Mucosa of descending colon (tissue), 3 donors: ENCODE data around the gene LRP5. TPM values are rescaled to one million over a fixed set of nuclear protein-coding genes. Genes with fewer than 3 reads are reported as not detected.
"Not testable (repeated sequence)": the region's sequence is repeated elsewhere in the genome, so short reads cannot be mapped to it uniquely, and the experiment has no call there.

Experiments used
- ATAC-seq: fragments of 200-7000 bp; cut with Tn5 transposase; one replicate; pipeline ENCODE4 v1.9.1; 2020; ENCODE audit warnings: mild to moderate bottlenecking, moderate library complexity
- DNase-seq, 3 donors: peaks; one replicate each; pipeline ENCODE4 v3.0.0-alpha.2; 2020
- H3K36me3 ChIP-seq: fragments of 200-600 bp; one replicate; pipeline ENCODE4 v1.8.0; 2021; ENCODE audit warnings: low read depth, mild to moderate bottlenecking
- H3K4me1 ChIP-seq: fragments of 200-600 bp; one replicate; pipeline ENCODE4 v1.8.0; 2021; ENCODE audit warnings: low read depth, mild to moderate bottlenecking
- H3K4me3 ChIP-seq: fragments of 200-600 bp; one replicate; pipeline ENCODE4 v1.8.0; 2021; ENCODE audit warnings: mild to moderate bottlenecking
- H3K9me3 ChIP-seq: fragments of 200-600 bp; one replicate; pipeline ENCODE4 v1.8.0; 2021; ENCODE audit warnings: mild to moderate bottlenecking
- intact Hi-C, 2 donors: fragments of 100-400 bp; cut with DNase I in 1 of 2; cut with micrococcal nuclease in 1 of 2; formaldehyde crosslinking; loops; one replicate each; pipeline versions ENCODE4 v1.11.0 to v1.11.1; 2022; cut with DNase I, micrococcal nuclease
- total RNA-seq, 3 donors: library from RNA; stranded (reverse); fragmentation: NEBNext Ultra II Directional in 2 of 3; extraction: Animal tissue kit (Norgen Biotek cat#: 25700) in 2 of 3; gene quantifications; one replicate each; pipeline versions ENCODE4 v1.2.1 to v1.2.4, GENCODE V29; 2021 to 2023
- TF ChIP-seq, protein P1 (sequence below): fragments of 200-600 bp; IDR thresholded peaks from one replicate; pipeline ENCODE4 v1.8.0; 2022; ENCODE audit warnings: antibody characterized with exemption, mild to moderate bottlenecking
- donor health status: DM: no; HTN: no; CAD: no; lungs with moderate emphysema.
- donor health status: DM: no; HTN: no; CAD: no.
- donor health status: DM: no; HTN: yes; CAD: no.

Gene LRP5
- total RNA-seq, 3 donors from 2014 or later = 83.7 to 113 (median 103) TPM

DNA sequence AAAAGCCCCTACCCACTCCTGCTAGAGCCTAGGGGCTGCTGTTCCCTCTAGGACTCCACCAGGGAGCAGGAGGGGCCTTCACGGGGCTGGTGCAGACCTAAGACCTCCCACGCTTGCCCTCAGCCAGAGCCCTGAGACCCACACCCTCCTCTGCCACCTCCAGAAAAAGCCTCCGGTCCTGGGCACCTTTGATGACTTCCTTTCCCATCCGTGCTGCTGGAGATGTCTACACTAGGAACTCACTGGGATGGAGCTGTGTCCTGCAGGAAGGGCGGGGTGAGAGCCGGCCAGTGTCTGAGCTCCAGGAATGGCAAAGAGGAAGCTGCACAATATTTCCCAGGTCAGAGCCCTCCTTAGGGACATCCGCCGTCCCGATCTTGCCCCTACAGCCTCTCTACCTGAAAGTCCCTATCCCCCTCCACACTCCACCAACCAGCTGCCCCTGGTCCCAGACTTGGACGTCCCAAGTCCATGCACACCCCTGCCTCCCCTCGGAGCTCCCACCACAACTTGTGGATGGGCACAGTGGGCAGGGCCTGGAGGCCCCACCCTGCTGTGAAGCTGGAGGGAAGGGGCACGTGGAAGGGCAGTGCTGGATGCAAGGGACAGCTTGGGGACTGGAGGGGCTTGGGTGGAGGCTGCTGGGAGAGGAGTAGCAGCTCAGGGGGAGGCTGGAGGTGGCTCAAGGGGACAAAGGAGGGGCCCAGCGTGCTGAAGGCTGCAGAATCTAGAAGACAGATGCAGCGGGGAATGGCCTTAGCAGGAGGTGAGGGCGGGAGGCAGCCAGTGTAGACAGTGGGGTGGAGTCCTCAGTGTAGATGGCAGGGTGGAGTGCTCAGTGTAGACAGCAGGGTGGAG, 13.5 kb upstream of the LRP5 start:
- peaks cover 44% of the 10 kb centered on the region for H3K4me1 ChIP-seq
- peak; percentile 49 for ATAC-seq
- intact Hi-C loops = loop anchor here in 1 of 2 donors (5.0 kb wide), 1 partner anchor 42 kb away; no protein-coding TSS in a partner anchor
- no peaks in the 10 kb centered on the region for H3K36me3 ChIP-seq
- DNase-seq = peak in 2 of 3 donors; percentile 61 to 71
- TF ChIP-seq, protein P1, sequence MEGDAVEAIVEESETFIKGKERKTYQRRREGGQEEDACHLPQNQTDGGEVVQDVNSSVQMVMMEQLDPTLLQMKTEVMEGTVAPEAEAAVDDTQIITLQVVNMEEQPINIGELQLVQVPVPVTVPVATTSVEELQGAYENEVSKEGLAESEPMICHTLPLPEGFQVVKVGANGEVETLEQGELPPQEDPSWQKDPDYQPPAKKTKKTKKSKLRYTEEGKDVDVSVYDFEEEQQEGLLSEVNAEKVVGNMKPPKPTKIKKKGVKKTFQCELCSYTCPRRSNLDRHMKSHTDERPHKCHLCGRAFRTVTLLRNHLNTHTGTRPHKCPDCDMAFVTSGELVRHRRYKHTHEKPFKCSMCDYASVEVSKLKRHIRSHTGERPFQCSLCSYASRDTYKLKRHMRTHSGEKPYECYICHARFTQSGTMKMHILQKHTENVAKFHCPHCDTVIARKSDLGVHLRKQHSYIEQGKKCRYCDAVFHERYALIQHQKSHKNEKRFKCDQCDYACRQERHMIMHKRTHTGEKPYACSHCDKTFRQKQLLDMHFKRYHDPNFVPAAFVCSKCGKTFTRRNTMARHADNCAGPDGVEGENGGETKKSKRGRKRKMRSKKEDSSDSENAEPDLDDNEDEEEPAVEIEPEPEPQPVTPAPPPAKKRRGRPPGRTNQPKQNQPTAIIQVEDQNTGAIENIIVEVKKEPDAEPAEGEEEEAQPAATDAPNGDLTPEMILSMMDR = no peak
- no peaks in the 10 kb centered on the region for H3K9me3 ChIP-seq
- no peak overlapping the region for H3K4me3 ChIP-seq

DNA sequence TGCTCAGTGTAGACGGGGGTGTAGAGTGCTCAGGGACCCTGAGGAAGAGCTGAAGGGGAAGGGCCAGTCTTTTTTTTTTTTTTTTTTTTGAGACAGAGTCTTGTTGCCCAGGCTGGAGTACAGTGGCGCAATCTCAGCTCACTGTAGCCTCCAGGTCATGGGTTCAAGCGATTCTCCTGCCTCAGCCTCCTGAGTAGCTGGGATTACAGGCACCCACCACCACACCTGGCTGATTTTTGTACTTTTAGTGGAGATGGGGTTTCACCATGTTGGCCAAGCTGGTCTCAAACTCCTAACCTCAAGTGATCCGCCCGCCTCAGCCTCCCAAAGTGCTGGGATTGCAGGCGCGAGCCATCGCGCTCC, 12.9 kb upstream of the LRP5 start:
- not testable (repeated sequence) for ATAC-seq, H3K9me3 ChIP-seq, H3K4me3 ChIP-seq, H3K36me3 ChIP-seq, DNase-seq
- intact Hi-C loops = loop anchor here in 1 of 2 donors (5.0 kb wide), 1 partner anchor 42 kb away; no protein-coding TSS in a partner anchor
- peaks cover 44% of the 10 kb centered on the region for H3K4me1 ChIP-seq

DNA sequence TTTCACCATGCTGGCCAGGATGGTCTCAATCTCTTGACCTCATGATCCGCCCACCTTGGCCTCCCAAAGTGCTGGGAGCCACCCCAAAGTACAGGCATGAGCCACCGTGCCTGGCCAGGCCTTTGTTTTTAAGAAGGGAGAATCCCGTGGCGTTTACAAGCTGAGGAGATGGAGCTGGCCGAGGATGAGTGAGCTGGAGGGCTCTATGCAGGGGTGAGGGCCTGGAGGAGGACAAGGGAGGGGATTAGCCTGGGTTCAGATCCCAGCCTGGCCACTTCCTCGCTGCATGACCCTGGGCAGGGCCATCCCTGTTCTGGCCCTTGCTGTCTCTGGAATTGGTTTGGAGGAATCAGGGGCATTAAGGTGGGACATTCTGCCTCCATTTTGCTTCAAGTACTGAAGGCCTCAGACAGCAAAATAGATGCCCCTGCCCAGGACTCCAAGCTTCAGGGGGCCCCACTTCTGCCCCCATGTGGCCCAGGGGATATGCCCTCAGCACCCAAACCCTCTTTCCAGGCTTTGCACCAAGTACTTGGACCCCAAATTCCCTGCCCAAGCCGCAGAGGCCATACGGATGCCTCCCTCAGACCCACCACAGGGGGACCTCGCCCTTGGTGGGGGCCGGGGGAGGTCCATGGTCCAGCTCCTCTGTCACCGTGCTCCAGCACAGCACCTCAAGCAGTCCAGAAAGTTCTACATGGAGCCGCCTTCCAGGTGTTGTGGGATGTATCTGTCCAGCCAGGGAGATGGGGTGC, 12.1 kb upstream of the LRP5 start:
- peaks cover 44% of the 10 kb centered on the region for H3K4me1 ChIP-seq
- DNase-seq (no peak), ATAC-seq (no peak)
- no peaks in the 10 kb centered on the region for H3K9me3 ChIP-seq
- no peaks in the 10 kb centered on the region for H3K36me3 ChIP-seq
- intact Hi-C loops = no loop called here
- TF ChIP-seq, protein P1 = no peak
- no peak overlapping the region for H3K4me3 ChIP-seq

DNA sequence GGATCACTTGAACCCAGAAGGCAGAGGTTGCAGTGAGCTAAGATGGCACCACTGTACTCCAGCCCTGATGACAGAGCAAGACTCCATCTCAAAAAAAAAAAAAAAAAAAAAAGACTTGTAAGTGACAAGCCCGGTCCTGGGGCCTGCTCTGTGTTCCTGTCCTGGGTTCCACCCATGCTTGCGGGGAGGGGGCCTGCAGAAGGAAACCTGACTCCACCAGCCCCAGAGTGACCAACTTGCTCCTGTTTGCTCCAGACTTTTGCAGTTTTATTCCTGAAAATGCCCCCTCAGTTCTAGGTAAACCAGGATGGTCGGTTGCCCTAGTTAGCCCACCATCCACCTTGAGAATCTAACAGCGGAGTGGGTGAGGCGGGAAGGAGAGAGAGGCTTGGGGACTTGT, 10.1 kb upstream of the LRP5 start:
- H3K4me3 ChIP-seq = no peak overlapping the region
- no peak for DNase-seq
- no peaks in the 10 kb centered on the region for H3K9me3 ChIP-seq
- no peaks in the 10 kb centered on the region for H3K36me3 ChIP-seq
- intact Hi-C loops = no loop called here
- TF ChIP-seq, protein P1 = no peak
- no peak for ATAC-seq
- H3K4me1 ChIP-seq = peaks cover 34% of the 10 kb centered on the region

DNA sequence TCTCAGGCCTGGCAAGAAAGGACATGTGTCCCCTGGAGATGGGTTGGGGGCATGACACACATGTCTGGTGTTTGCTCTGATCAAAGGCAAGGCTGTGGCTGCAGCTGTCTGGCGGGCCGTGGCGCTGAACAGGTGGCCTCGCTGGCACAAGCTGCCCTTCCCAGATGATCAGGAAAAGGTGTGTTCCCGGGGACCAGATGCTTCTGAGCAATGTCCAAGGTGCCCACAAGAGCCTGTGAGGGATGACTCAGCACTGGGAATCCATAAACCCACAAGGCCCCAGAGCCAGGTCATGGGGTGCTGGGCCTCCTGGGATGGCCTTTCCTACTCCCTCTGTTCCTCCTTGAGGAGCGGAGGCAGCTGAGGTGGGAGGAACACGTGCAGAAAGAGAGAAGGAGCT, 9.7 kb upstream of the LRP5 start:
- Histone ChIP-seq H3K4me3 (no peak overlapping the region), H3K36me3 (no peaks in the 10 kb centered on the region), H3K9me3 (no peaks in the 10 kb centered on the region), H3K4me1 (peaks cover 30% of the 10 kb centered on the region)
- ATAC-seq (peak; percentile 80), DNase-seq (peak; percentile 80 to 85 (median 81))
- TF ChIP-seq, protein P1 = no peak
- intact Hi-C loops = no loop called here

DNA sequence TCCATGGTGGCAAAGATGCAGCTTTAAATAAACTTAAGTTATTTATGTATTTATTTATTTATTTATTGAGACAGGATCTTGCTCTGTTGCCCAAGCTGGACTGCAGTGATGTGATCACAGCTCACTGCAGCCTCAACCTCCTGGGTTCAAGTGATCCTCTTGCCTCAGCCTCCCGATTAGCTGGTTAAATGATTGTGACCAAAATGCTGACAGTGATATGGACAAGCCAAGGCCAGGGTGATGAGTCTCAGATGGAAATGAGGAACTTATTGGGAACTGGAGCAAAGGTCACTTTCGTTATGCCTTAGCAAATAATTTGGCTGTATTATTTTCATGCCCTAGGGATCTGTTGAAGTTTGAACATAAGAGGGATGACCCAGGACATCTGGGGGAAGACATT, 9.3 kb upstream of the LRP5 start:
- no peaks in the 10 kb centered on the region for H3K9me3 ChIP-seq
- ATAC-seq (no peak), DNase-seq (no peak)
- intact Hi-C loops = no loop called here
- H3K4me3 ChIP-seq = no peak overlapping the region
- TF ChIP-seq, protein P1 = no peak
- peaks cover 26% of the 10 kb centered on the region for H3K4me1 ChIP-seq
- H3K36me3 ChIP-seq = no peaks in the 10 kb centered on the region
